T-helper 2 cell treated with Interferon-gamma antibody and Interleukin-4, amounts not matched to agents 5 μg/mL and 100 μg/mL, for 36 hours (primary cell): ENCODE results near the gene HS6ST2.

Experiments
- DNase-seq: peaks from one replicate; pipeline ENCODE4 v3.0.0; 2021; ENCODE audit warnings: low spot score
- H3K27ac Mint-ChIP-seq: one replicate; pipeline ENCODE4 v1.8.0; 2021; ENCODE audit warnings: mild to moderate bottlenecking, mixed read lengths
- H3K27me3 Mint-ChIP-seq: one replicate; pipeline ENCODE4 v1.8.0; 2021; ENCODE audit warnings: low read depth, mixed read lengths
- H3K36me3 Mint-ChIP-seq: one replicate; pipeline ENCODE4 v1.8.0; 2021; ENCODE audit warnings: low read depth, mixed read lengths
- H3K4me1 Mint-ChIP-seq: one replicate; pipeline ENCODE4 v1.8.0; 2021; ENCODE audit warnings: low read depth, mixed read lengths
- H3K4me3 Mint-ChIP-seq: one replicate; pipeline ENCODE4 v1.8.0; 2022; ENCODE audit warnings: mild to moderate bottlenecking, moderate library complexity, mixed read lengths
- H3K9me3 Mint-ChIP-seq: one replicate; pipeline ENCODE4 v1.8.0; 2021; ENCODE audit warnings: mixed read lengths

Gene HS6ST2

DNA sequence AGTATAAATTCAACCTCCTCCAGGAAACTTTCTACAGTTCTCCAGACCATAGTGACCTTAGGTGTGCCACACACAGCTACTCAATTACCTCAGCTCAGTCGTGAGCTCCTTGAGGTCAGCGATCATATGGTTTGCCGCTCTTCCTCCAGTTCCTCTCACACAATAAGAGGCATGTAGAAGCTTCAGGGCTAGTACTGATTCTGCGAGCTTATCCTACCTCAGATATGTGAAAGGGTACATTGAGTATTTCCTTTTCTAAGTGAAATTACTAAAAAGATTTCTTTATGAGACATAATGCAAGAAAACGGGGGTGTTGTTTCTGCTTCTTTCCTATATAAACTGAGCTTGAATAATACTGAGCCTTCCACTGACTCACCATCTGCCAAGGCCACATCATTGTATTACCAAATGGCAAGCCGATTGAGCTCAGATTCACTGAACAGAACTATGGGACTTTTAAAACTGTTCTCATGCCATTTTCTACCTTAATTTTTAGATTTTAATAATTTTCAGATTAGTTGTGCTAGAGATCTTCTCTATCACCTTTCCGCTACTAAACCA lies 183.1 kb downstream of the HS6ST2 start:
- Mint-ChIP-seq H3K4me3 (no peak overlapping the region), H3K27ac (no peak overlapping the region), H3K27me3 (no peaks in the 10 kb centered on the region), H3K4me1 (peaks cover 6% of the 10 kb centered on the region), H3K9me3 (no peaks in the 10 kb centered on the region), H3K36me3 (no peaks in the 10 kb centered on the region)
- DNase-seq, result peak; percentile 21

DNA sequence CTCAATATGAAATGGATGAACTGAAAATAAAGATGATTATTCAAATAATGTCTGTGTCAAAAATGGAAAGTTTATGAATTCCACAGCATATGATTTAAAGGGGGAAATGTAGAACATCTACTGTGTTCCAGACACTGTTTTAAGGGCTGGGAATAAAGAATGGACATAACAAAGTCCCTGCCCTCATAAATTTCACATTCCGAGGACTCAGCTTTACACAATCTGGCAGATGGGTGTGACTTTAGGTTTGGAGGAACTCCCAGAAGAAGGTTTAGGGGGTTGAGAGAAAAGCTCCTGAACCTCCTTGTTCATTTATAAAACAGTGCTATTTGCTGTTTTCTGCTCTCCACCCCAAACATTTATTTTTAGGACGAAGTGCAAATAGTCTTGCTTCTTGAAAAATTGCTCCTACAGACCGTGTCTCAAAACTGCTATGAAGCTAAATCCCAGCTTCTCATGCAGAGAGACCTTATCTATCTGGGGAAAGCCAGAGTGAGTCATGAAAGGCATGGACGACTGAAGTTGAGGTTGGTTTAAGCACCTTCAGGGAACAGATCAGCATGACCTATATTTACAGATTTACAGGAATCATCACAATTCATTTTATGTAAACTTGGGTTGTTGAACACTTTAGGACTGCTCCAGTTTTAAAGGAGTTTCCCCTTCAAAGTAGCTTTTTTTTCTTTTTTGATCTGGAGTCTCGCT lies 184.3 kb downstream of the HS6ST2 start:
- no peaks in the 10 kb centered on the region for H3K9me3 Mint-ChIP-seq
- H3K27ac Mint-ChIP-seq, result no peak overlapping the region
- H3K36me3 Mint-ChIP-seq, result no peaks in the 10 kb centered on the region
- H3K4me3 Mint-ChIP-seq, result no peak overlapping the region
- H3K4me1 Mint-ChIP-seq, result peaks cover 6% of the 10 kb centered on the region
- DNase-seq, result no peak
- H3K27me3 Mint-ChIP-seq, result no peaks in the 10 kb centered on the region

DNA sequence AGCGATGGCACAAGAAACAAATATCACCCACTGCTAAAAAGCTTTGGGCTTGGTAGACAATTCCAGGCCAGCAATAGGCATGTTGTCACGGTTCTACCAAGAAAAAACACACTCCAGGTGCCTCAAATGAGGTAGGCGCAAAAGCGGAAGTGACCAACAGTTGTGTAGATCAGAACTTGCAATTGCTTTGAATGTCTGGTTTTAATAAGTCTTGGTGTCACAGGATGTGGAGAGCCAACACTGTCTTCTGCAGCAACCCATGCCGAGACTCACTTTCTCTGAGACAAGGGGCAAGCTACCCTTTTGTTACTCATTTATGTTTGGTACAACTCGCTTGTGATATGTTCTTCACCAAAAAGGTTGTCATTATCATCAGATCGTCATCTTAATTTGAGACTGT lies 188.8 kb downstream of the HS6ST2 start:
- H3K27me3 Mint-ChIP-seq, result no peaks in the 10 kb centered on the region
- no peaks in the 10 kb centered on the region for H3K9me3 Mint-ChIP-seq
- no peak overlapping the region for H3K27ac Mint-ChIP-seq
- H3K36me3 Mint-ChIP-seq, result no peaks in the 10 kb centered on the region
- H3K4me1 Mint-ChIP-seq, result no peaks in the 10 kb centered on the region
- DNase-seq, result no peak
- H3K4me3 Mint-ChIP-seq, result no peak overlapping the region

DNA sequence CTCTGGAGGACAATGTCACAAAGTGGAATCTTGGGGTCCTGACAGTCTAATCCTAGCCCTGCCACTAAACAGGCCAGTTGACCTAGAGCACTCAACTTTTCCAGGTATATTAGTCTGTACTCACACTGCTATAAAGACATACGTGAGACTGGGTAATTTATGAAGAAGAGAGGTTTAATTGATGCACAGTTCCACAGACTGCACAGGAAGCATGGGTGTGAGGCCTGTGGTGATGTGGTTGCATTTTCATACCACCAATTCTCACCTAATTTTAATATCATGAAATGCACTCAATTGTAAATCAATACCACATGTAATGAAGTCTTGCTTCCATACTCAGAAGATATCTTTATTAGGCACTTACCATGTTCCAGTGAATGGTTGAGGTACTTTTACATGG lies 192.0 kb downstream of the HS6ST2 start:
- Mint-ChIP-seq H3K36me3 (no peaks in the 10 kb centered on the region), H3K4me3 (no peak overlapping the region), H3K27ac (no peak overlapping the region), H3K4me1 (no peaks in the 10 kb centered on the region), H3K27me3 (no peaks in the 10 kb centered on the region), H3K9me3 (no peaks in the 10 kb centered on the region)
- no peak for DNase-seq

DNA sequence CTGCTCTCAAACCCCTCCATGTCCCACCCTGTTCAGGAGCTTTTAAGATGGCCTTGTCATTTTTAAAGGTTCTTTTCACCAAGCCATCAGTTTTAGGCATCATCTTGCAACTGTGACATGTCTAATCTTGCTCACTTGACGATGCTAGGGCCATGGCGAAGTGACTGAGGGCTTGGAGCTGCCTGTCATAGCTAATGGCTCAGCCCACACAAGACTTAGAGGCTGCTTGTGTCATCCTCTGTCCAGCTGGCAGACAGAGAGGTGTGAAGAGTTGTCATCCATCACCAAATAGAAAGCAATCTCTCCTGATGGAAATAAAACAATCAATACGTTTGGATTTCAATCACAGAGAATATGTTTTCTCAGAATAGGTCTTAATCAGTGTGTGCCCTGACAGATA lies 194.9 kb downstream of the HS6ST2 start:
- no peak overlapping the region for H3K27ac Mint-ChIP-seq
- no peak for DNase-seq
- H3K4me1 Mint-ChIP-seq, result no peaks in the 10 kb centered on the region
- peaks cover 3% of the 10 kb centered on the region for H3K27me3 Mint-ChIP-seq
- H3K4me3 Mint-ChIP-seq, result no peak overlapping the region
- no peaks in the 10 kb centered on the region for H3K36me3 Mint-ChIP-seq
- H3K9me3 Mint-ChIP-seq, result no peaks in the 10 kb centered on the region

DNA sequence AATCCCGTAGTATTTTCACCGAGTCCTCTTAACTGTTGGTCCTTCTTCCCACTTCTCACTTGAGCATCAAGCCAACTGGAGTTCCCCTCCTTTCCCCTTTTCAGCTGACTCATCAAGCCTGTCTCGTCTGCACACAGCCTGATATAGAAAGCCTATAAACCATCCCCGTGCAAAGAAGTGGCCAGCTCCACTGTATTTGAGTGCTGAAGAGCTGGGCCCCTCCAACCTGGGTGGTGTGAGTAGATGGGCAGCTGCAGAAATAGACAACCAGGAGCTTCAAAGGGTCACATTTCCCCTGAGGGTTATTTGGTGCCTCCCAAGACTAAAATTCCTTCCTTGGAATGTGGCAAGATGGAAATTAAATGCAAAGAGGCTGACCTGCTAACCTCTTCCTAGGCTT lies 199.7 kb downstream of the HS6ST2 start:
- peaks cover 3% of the 10 kb centered on the region for H3K27me3 Mint-ChIP-seq
- DNase-seq, result no peak
- H3K36me3 Mint-ChIP-seq, result no peaks in the 10 kb centered on the region
- H3K4me1 Mint-ChIP-seq, result no peaks in the 10 kb centered on the region
- H3K4me3 Mint-ChIP-seq, result no peak overlapping the region
- H3K27ac Mint-ChIP-seq, result no peak overlapping the region
- no peaks in the 10 kb centered on the region for H3K9me3 Mint-ChIP-seq

DNA sequence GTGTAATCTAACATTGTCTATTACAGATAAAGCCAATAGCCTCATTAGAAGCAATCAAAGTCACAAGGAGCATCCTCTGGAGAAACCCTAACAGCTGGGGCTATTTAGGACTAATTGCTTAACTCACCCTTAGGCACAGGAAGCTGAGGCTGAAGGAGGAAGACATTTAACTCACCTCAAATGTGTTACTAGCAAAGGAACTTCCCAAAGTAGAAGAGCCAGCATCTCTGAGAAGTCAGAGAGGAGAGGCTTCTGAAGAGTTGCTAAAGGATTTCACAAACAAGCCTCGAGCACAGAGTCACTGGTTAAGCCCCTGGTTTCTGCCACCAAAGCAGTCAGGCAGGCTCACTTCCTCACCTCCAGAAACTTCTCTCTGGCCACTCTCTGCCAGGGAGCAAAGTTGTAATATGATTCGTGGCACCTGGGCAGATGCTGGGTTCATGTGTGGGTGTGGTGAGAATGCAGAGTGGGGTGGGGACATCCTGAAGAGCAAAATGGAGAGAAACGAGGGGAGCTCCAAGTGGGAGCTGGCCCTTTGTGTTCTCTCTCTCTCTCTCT lies 201.3 kb downstream of the HS6ST2 start:
- H3K27ac Mint-ChIP-seq, result no peak overlapping the region
- no peaks in the 10 kb centered on the region for H3K36me3 Mint-ChIP-seq
- H3K4me1 Mint-ChIP-seq, result no peaks in the 10 kb centered on the region
- no peaks in the 10 kb centered on the region for H3K9me3 Mint-ChIP-seq
- DNase-seq, result no peak
- H3K27me3 Mint-ChIP-seq, result peaks cover 3% of the 10 kb centered on the region
- no peak overlapping the region for H3K4me3 Mint-ChIP-seq

DNA sequence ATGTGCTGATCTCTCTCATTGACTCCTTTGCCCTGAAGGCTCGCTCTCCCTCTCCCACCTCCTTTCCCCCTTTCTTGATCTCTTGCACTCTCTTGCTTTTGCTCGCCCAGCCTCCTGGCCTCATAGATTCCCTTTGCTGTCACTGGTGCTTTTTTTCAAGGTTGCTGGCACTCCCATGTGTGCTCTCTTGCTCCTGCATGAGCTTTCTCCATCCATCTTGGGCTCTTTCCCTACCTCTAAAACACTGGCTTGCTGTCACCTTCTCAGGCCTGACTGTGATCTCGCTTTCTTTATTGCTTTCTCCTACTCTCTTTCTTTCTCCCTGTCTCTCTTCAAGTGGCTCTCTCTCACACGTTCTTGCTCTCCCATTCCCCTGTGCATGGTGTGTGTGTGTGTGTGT lies 202.0 kb downstream of the HS6ST2 start:
- Mint-ChIP-seq H3K27me3 (peaks cover 3% of the 10 kb centered on the region), H3K4me3 (no peak overlapping the region), H3K9me3 (no peaks in the 10 kb centered on the region), H3K27ac (no peak overlapping the region), H3K4me1 (no peaks in the 10 kb centered on the region), H3K36me3 (no peaks in the 10 kb centered on the region)
- no peak for DNase-seq

DNA sequence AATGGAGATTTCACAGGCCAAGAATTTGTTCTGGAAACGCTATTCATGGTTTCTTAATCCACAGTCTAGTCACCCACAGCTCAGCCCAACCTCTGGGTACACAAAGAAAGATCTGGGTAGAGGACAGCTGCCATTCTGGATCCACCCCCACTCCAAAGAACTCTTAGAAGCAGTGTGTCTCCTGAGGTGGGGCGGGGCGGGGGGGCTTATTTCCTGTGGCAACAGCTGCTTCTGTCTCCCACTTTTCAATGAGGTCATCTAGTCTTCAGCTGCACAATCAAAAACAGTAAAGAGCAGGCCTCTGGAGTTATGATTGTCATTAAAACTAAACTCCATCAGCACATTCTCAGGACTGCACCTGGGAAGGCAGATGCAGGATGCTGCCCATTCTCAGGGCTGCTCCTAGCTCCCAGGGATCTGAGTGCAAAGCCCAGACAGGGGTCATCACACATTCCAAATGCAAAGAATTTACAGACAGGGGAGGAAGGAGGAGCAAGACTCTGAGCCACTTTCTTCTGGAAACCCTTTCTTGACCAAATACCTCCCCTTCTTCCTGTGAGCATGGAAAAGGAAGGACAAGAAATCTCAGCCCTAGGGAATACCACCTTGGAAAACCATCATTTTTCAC lies 207.3 kb downstream of the HS6ST2 start:
- Mint-ChIP-seq H3K9me3 (no peaks in the 10 kb centered on the region), H3K36me3 (no peaks in the 10 kb centered on the region), H3K4me3 (no peak overlapping the region), H3K27ac (no peak overlapping the region), H3K4me1 (peaks cover 8% of the 10 kb centered on the region), H3K27me3 (peaks cover 3% of the 10 kb centered on the region)
- no peak for DNase-seq

DNA sequence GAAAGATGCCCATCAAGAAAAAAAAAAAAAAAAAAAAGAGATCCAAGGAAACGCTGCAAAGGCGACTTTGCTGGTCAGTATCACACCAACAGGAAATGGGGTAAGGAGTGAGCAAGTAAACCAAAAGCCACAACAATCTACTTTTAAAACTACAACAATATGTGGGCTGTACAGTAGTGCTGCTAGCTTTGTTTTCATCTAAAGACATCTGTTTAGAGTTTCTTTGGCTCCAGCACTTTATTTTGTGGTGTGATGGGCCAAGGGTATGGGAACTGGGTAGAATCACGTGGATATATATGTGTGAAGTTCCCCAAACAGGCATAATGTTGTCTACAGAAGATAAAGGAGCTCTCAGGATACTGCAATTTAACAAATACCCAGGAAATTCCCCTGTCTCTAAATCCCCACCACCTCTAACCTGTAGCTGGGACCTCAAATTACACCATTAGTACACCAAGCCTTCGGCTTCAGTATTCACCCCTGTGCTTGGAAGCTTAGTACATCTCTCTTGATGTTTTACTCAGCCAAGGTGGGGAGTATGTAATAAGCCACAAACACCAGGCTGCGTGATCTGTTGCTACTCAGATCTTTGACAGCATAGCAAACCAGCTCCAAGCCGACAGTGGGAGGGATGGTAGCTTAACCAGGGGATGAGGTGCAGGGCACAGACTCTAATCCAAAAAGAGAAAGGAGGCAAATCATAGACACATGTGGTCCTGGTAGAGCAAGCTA lies 207.9 kb downstream of the HS6ST2 start:
- H3K9me3 Mint-ChIP-seq, result no peaks in the 10 kb centered on the region
- H3K4me3 Mint-ChIP-seq, result no peak overlapping the region
- H3K27me3 Mint-ChIP-seq, result peaks cover 3% of the 10 kb centered on the region
- DNase-seq, result no peak
- peaks cover 8% of the 10 kb centered on the region for H3K4me1 Mint-ChIP-seq
- no peaks in the 10 kb centered on the region for H3K36me3 Mint-ChIP-seq
- H3K27ac Mint-ChIP-seq, result no peak overlapping the region

DNA sequence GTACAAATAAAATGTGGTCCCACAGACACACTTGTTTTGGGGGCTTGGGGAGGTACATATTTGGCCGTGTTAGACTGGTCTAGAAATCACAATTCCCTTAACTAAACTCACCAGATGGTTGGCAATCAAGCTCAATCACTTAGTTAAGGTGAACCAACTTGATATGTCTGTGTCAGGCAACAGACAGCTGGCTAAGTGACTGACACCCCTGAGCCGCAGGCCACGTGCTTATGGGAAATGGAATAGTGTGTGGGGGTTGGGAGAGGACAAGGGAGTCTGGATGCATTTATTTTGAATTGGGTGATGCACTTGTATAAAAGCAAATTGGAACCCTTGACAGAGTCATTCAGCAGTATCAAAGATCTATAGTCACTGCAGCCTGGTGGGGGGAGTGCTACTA lies 209.0 kb downstream of the HS6ST2 start:
- H3K27ac Mint-ChIP-seq, result no peak overlapping the region
- peaks cover 8% of the 10 kb centered on the region for H3K4me1 Mint-ChIP-seq
- H3K4me3 Mint-ChIP-seq, result no peak overlapping the region
- H3K36me3 Mint-ChIP-seq, result no peaks in the 10 kb centered on the region
- no peak for DNase-seq
- H3K9me3 Mint-ChIP-seq, result no peaks in the 10 kb centered on the region
- peaks cover 3% of the 10 kb centered on the region for H3K27me3 Mint-ChIP-seq

DNA sequence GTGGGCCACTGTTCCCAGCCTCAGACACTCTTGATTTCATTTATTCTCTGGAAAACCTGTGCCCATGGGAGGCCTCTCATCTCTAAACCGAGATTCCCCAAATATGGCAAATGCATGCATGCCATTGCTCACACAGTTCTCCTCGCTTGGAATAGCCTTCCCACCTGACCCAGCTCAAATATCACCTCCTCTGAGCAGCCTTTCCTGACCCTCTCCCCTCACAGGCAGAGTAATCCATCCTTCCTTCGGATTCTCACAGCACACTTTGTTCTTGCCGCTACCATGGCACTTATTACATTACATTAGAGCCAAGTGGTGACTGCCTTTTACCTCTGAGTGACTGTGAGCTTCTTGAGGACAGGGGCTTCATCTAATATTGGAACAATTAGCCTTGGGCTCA lies 209.5 kb downstream of the HS6ST2 start:
- H3K36me3 Mint-ChIP-seq, result no peaks in the 10 kb centered on the region
- H3K9me3 Mint-ChIP-seq, result no peaks in the 10 kb centered on the region
- DNase-seq, result no peak
- peaks cover 3% of the 10 kb centered on the region for H3K27me3 Mint-ChIP-seq
- no peak overlapping the region for H3K27ac Mint-ChIP-seq
- no peak overlapping the region for H3K4me3 Mint-ChIP-seq
- H3K4me1 Mint-ChIP-seq, result peaks cover 8% of the 10 kb centered on the region

DNA sequence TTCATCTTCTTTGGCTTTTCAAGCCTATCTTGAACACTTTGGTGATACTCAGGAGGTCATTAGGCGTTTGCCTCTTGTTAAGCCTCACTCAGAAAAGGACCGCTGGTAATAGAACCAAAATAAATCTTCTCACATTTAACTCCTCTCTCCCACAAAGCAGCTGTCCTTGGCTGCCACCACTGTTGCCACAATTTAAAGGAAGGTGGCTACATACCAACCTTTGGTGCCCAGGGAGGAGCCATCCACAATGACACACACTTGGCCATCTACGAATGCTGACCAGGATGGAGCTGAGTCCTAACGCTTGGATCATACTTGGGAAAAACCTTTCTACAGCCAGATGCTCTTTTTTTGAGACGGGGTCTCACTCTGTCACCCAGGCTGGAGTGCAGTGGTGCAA lies 210.2 kb downstream of the HS6ST2 start:
- Mint-ChIP-seq H3K4me3 (no peak overlapping the region), H3K9me3 (no peaks in the 10 kb centered on the region), H3K36me3 (no peaks in the 10 kb centered on the region), H3K4me1 (peaks cover 8% of the 10 kb centered on the region), H3K27me3 (peaks cover 3% of the 10 kb centered on the region), H3K27ac (no peak overlapping the region)
- no peak for DNase-seq

DNA sequence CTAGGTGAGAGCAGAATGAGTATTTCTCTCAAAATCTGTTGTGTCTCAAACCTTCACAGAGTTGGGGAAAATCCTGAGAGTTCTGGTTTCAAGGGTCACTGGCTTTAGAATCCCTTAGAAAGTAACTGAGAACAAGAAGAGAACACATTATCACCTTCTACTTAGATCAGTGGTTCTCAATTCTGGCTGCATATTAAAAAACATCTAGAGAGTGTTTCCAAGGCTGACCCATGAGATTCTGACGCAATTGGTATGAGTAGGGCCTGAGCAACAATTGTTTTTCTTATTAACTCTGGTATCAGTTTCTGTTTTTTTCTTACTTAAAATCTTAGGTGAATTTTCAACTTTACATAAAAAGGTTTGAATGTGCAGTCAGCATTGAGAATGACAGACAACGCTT lies 212.8 kb downstream of the HS6ST2 start:
- H3K27ac Mint-ChIP-seq, result no peak overlapping the region
- no peak overlapping the region for H3K4me3 Mint-ChIP-seq
- peaks cover 11% of the 10 kb centered on the region for H3K4me1 Mint-ChIP-seq
- no peaks in the 10 kb centered on the region for H3K9me3 Mint-ChIP-seq
- DNase-seq, result no peak
- H3K36me3 Mint-ChIP-seq, result no peaks in the 10 kb centered on the region
- H3K27me3 Mint-ChIP-seq, result peaks cover 3% of the 10 kb centered on the region
